Stimulated activated naive B cell treated with anti-CD40 and anti-IgM and Interleukin-4, amounts not matched to agents 10 μg/mL and 1 μg/mL and 100 μg/mL, for 72 hours (primary cell): ENCODE measurements around the gene EDARADD.

Experiments
- ATAC-seq, 2 donors: fragments of 150-1000 bp; cut with Tn5 transposase; replicated peaks; 2 replicates each; pipeline ENCODE4 v1.10.0; 2021; ENCODE audit warnings: moderate library complexity in 1 of 2
- DNase-seq: peaks from one replicate; pipeline ENCODE4 v3.0.0; 2021
- H3K27ac Mint-ChIP-seq: one replicate; pipeline ENCODE4 v1.8.0; 2022; ENCODE audit warnings: mild to moderate bottlenecking, mixed read lengths
- H3K27me3 Mint-ChIP-seq, 2 donors: one replicate each; pipeline ENCODE4 v1.8.0; 2022; ENCODE audit warnings: mixed read lengths in 2 of 2
- H3K36me3 Mint-ChIP-seq, 2 donors: one replicate each; pipeline ENCODE4 v1.8.0; 2022; ENCODE audit warnings: mixed read lengths in 2 of 2, mild to moderate bottlenecking in 1 of 2
- H3K4me1 Mint-ChIP-seq, 2 donors: one replicate each; pipeline ENCODE4 v1.8.0; 2022; ENCODE audit warnings: mixed read lengths in 2 of 2, mild to moderate bottlenecking in 1 of 2
- H3K4me3 Mint-ChIP-seq, 2 donors: one replicate each; pipeline ENCODE4 v1.8.0; 2022; ENCODE audit warnings: mild to moderate bottlenecking in 2 of 2, mixed read lengths in 2 of 2, moderate library complexity in 1 of 2
- H3K9me3 Mint-ChIP-seq, 2 donors: one replicate each; pipeline ENCODE4 v1.8.0; 2022; ENCODE audit warnings: mixed read lengths in 2 of 2, mild to moderate bottlenecking in 1 of 2

The EDARADD gene

DNA sequence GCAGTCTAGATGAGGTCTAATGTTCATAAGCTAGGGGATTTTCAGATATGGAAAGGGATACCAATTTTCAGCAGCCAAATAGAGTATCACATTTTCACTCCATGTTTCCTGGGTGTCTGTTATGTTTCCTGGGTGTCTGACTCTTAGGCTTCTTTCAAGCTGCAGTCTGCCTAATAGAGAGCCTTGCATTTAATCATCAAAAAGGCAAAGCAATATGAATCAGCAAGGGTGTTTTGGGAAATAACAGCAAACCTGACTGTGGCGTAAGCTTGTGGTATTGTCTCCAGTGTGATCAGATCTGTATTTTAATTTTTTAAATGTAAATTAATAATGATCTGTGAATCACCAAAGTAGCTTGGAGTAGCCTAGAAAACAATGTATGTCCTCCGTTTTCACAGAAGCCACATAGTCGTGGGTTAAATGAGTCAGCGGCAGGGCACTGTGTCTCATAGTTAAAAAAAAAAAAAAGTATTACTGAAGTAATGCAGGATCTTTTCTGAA lies 140.1 kb downstream of the EDARADD start:
- H3K4me1 Mint-ChIP-seq = peaks cover 19 to 36% of the 10 kb centered on the region in 2 donors
- no peaks in the 10 kb centered on the region for H3K9me3 Mint-ChIP-seq
- peaks cover 37 to 51% of the 10 kb centered on the region in 2 donors for H3K36me3 Mint-ChIP-seq
- no peak overlapping the region for H3K4me3 Mint-ChIP-seq
- H3K27me3 Mint-ChIP-seq = no peaks in the 10 kb centered on the region
- no peak for DNase-seq
- H3K27ac Mint-ChIP-seq = peak overlapping the region; percentile 25
- ATAC-seq = no peak
